ENCODE data around the gene ZNF212. TPM values are rescaled to one million over a fixed set of nuclear protein-coding genes. Genes with fewer than 3 reads are reported as not detected.

ZNF212 gene
- polyA plus RNA-seq, 1 experiment, result 4.6 TPM

- CTCF ChIA-PET, result no interaction called here
- no peak for TF ChIP-seq CTCF (IDR thresholded peaks at IDR 0.05; ENCODE audit: insufficient read depth, low read depth, low read length)
Observed at GRCh38 chr7:149202831-149203231, 36.6 kb upstream of the ZNF212 start.

GRCh38 chr7:149205690-149206381 is 33.6 kb upstream of the ZNF212 start:
- no peak overlapping the region for H3K4me3 ChIP-seq (ENCODE audit: low read depth, low read length)
- CTCF ChIA-PET, result interaction anchor here (1.2 to 2.7 kb wide), 2 partner anchors 8 to 10 kb away, joined by 3 to 12 read pairs; partner anchors contain the start of gene ZNF282
- POLR2A ChIA-PET, result no interaction called here
- no peak for TF ChIP-seq CTCF (IDR thresholded peaks at IDR 0.05; ENCODE audit: insufficient read depth, low read depth, low read length)
- H3K27me3 ChIP-seq (ENCODE audit: control insufficient read depth, insufficient read depth, low read length), result no peaks in the 10 kb centered on the region
- H3K36me3 ChIP-seq (ENCODE audit: control insufficient read depth, insufficient read depth, low read length), result peaks cover 40% of the 10 kb centered on the region
- DNase-seq (ENCODE audit: low read depth), result no peak

More at GRCh38 chr7:149202831-149203231, 36.6 kb upstream of the ZNF212 start:
- DNase-seq (ENCODE audit: low read depth), result no peak
- Histone ChIP-seq H3K4me3 (ENCODE audit: low read depth, low read length) (no peak overlapping the region), H3K36me3 (ENCODE audit: control insufficient read depth, insufficient read depth, low read length) (peaks cover 33% of the 10 kb centered on the region), H3K27me3 (ENCODE audit: control insufficient read depth, insufficient read depth, low read length) (no peaks in the 10 kb centered on the region)
- POLR2A ChIA-PET, result no interaction called here

- no peaks in the 10 kb centered on the region for H3K27me3 ChIP-seq (ENCODE audit: control insufficient read depth, insufficient read depth, low read length)
- ChIA-PET POLR2A (no interaction called here), CTCF (interaction anchor here (1.3 kb wide), 1 partner anchor 81 kb away, joined by 4 read pairs; the partner anchor contains the start of gene ZNF425)
- H3K4me3 ChIP-seq (ENCODE audit: low read depth, low read length), result no peak overlapping the region
- DNase-seq (ENCODE audit: low read depth), result no peak
- no peak for TF ChIP-seq CTCF (IDR thresholded peaks at IDR 0.05; ENCODE audit: insufficient read depth, low read depth, low read length)
- peaks cover 44% of the 10 kb centered on the region for H3K36me3 ChIP-seq (ENCODE audit: control insufficient read depth, insufficient read depth, low read length)
Observed at GRCh38 chr7:149207324-149208035, 32.0 kb upstream of the ZNF212 start.

- H3K4me3 ChIP-seq (ENCODE audit: low read depth, low read length), result no peak overlapping the region
- DNase-seq (ENCODE audit: low read depth), result no peak
- ChIA-PET CTCF (interaction anchor here (0.7 to 2.7 kb wide), 3 partner anchors 9 to 14 kb away, joined by 3 to 8 read pairs (median 6); partner anchors contain the start of gene ZNF282), POLR2A (no interaction called here)
- TF ChIP-seq CTCF (IDR thresholded peaks at IDR 0.05; ENCODE audit: insufficient read depth, low read depth, low read length), result peak; percentile 61
- peaks cover 52% of the 10 kb centered on the region for H3K36me3 ChIP-seq (ENCODE audit: control insufficient read depth, insufficient read depth, low read length)
- no peaks in the 10 kb centered on the region for H3K27me3 ChIP-seq (ENCODE audit: control insufficient read depth, insufficient read depth, low read length)
Observed at GRCh38 chr7:149209518-149210269, 29.8 kb upstream of the ZNF212 start.

GRCh38 chr7:149210551-149210950 is 28.9 kb upstream of the ZNF212 start:
- TF ChIP-seq CTCF (IDR thresholded peaks at IDR 0.05; ENCODE audit: insufficient read depth, low read depth, low read length), result no peak
- no peak for DNase-seq (ENCODE audit: low read depth)
- Histone ChIP-seq H3K4me3 (ENCODE audit: low read depth, low read length) (no peak overlapping the region), H3K36me3 (ENCODE audit: control insufficient read depth, insufficient read depth, low read length) (peaks cover 56% of the 10 kb centered on the region), H3K27me3 (ENCODE audit: control insufficient read depth, insufficient read depth, low read length) (no peaks in the 10 kb centered on the region)
- ChIA-PET CTCF (interaction anchor here (0.7 to 2.7 kb wide), 3 partner anchors 9 to 15 kb away, joined by 3 to 8 read pairs (median 6); partner anchors contain the start of gene ZNF282), POLR2A (no interaction called here)
